HepG2 (cell line): ENCODE data around the gene CHCHD6. TPM values are rescaled to one million over a fixed set of nuclear protein-coding genes. Genes with fewer than 3 reads are reported as not detected.

ENCODE experiments used
- ATAC-seq: fragments of 200-7000 bp; cut with Tn5 transposase; 3 replicates; pipeline ENCODE4 v1.9.1; 2020; ENCODE audit warnings: mild to moderate bottlenecking, moderate library complexity
- BruUV-seq: library from RNA; stranded (reverse); fragments of 400-500 nt; replicated peaks from 2 replicates; lab custom pipeline; 2021; lab: Mats Ljungman, UMichigan
- CTCF ChIA-PET: fragments of 300-600 bp; formaldehyde crosslinking; extraction: SDS; loops from one replicate; lab custom pipeline; 2021; ENCODE audit warnings: low total read pairs, inconsistent platforms, low intra/inter-chr PET ratio; lab: Yijun Ruan, JAX
- POLR2A ChIA-PET: fragments of 350-600 bp; sonication (Branson Sonifier 250); formaldehyde crosslinking; loops from one replicate; lab custom pipeline; 2020; ENCODE audit warnings: antibody characterized with exemption, inconsistent platforms; lab: Yijun Ruan, JAX
- DNase-seq: peaks from one replicate; pipeline ENCODE4 v3.0.0-alpha.2; 2015; ENCODE audit warnings: low spot score
- FAIRE-seq: peaks from 3 replicates; lab custom pipeline; 2011; peaks lifted over from hg19 to GRCh38; lab: Jason Lieb, UNC
- H2AFZ ChIP-seq: one replicate; pipeline ENCODE4 v1.6.1; 2011; ENCODE audit warnings: low read length, inconsistent platforms
- H3K27ac ChIP-seq: fragments of 300-600 bp; 3 replicates; pipeline ENCODE4 v1.8.0; 2011; ENCODE audit warnings: mixed run types, mild to moderate bottlenecking, mixed read lengths, low read length, inconsistent platforms; ENCODE audit not compliant: insufficient read depth; ENCODE audit errors: extremely low read length
- H3K27me3 ChIP-seq, 2 experiments: fragments of 200-600 bp in 1 of 2; 2 replicates in 1 of 2; 3 replicates in 1 of 2; pipeline versions ENCODE4 v1.6.0 to v1.8.0; 2011; ENCODE audit warnings: low read length in 2 of 2, mild to moderate bottlenecking in 2 of 2, moderate library complexity in 2 of 2, inconsistent platforms in 1 of 2; ENCODE audit not compliant: insufficient read depth in 2 of 2, control insufficient read depth in 1 of 2
- H3K36me3 ChIP-seq, 2 experiments: fragments of 200-600 bp in 1 of 2; replicated peaks in 1 of 2; 2 replicates in 1 of 2; 3 replicates in 1 of 2; pipeline versions ENCODE4 v1.5.1 to v1.8.0; 2011; ENCODE audit warnings: low read length in 2 of 2, inconsistent platforms in 1 of 2; ENCODE audit not compliant: insufficient read depth in 2 of 2, control insufficient read depth in 1 of 2
- H3K4me1 ChIP-seq: 2 replicates; pipeline ENCODE4 v1.5.1; 2012; ENCODE audit warnings: low read length, inconsistent platforms; ENCODE audit not compliant: insufficient read depth
- H3K4me2 ChIP-seq: 2 replicates; pipeline ENCODE4 v1.6.0; 2011; ENCODE audit warnings: low read depth, low read length, inconsistent platforms
- H3K4me3 ChIP-seq, 3 experiments: fragments of 200-600 bp in 1 of 3; sonication (generic), shearing (Covaris generic) in 1 of 3; replicated peaks in 1 of 3; 2 replicates each; pipeline ENCODE4 v1.5.1; 2011 to 2016; ENCODE audit warnings: low read length in 3 of 3, inconsistent platforms in 2 of 3, low read depth in 2 of 3, mild to moderate bottlenecking in 2 of 3, control low read depth in 1 of 3, mixed read lengths in 1 of 3; ENCODE audit not compliant: insufficient read depth in 1 of 3
- H3K79me2 ChIP-seq: one replicate; pipeline ENCODE4 v1.6.1; 2011; ENCODE audit warnings: low read length, inconsistent platforms; ENCODE audit not compliant: insufficient read depth
- H3K9ac ChIP-seq: 2 replicates; pipeline ENCODE4 v1.6.0; 2011; ENCODE audit warnings: mild to moderate bottlenecking, low read depth, low read length, inconsistent platforms; ENCODE audit not compliant: insufficient read depth
- H3K9me3 ChIP-seq: 2 replicates; pipeline ENCODE4 v1.5.1; 2012; ENCODE audit warnings: mild to moderate bottlenecking, low read length
- H4K20me1 ChIP-seq: 2 replicates; pipeline ENCODE4 v1.6.0; 2011; ENCODE audit warnings: inconsistent platforms, mild to moderate bottlenecking, low read length, moderate library complexity; ENCODE audit not compliant: insufficient read depth
- MAFK ChIP-seq, 2 experiments: IDR thresholded peaks in 1 of 2; conservative IDR thresholded peaks in 1 of 2; 2 replicates each; pipeline ENCODE4 v1.6.1; 2011; ENCODE audit warnings: improper control_type of control experiment in 2 of 2, low read length in 2 of 2
- WGBS: methylation state at CpG from one replicate; pipeline ENCODE4 v1.1.6; 2017; ENCODE audit warnings: low lambda C conversion rate; 5-methylcytosine and 5-hydroxymethylcytosine counted together
- in situ Hi-C: cut with HindIII; loops from 2 replicates; pipeline ENCODE4 v1.10.0; 2017; ENCODE audit warnings: low pct_unique_long_range_greater_than_20kb; ENCODE audit not compliant: extremely low pct_ligation_motif_present
- intact Hi-C: fragments of 100-400 bp; cut with micrococcal nuclease; formaldehyde crosslinking; loops from one replicate; pipeline ENCODE4 v1.10.0; 2022; ENCODE audit not compliant: unreplicated experiment
- polyA plus RNA-seq, 8 experiments: library from polyadenylated mRNA; depleted of rRNA in 3 of 8; stranded (reverse) in 7 of 8; unstranded in 1 of 8; fragments of >200 nt; fragmentation: Illumina TruSeq in 4 of 8; extraction: Trizol in 4 of 8; gene quantifications; 2 replicates each; pipeline versions ENCODE4 v1.2.1 to v1.2.3, GENCODE V29; 2011 to 2016; ENCODE audit warnings: low read depth in 4 of 8, missing spikeins in 1 of 8, mixed read lengths in 1 of 8; ENCODE audit not compliant: insufficient read depth in 1 of 8
- total RNA-seq, 5 experiments: library from RNA; depleted of rRNA; stranded (reverse); fragments of >200 nt; fragmentation: Illumina TruSeq; extraction: Trizol; gene quantifications; 2 replicates each; pipeline ENCODE4 v1.2.3, GENCODE V29; 2016; ENCODE audit warnings: low read depth in 1 of 5
- TF ChIP-seq, protein P1 (sequence below): sonication (generic); formaldehyde crosslinking; IDR thresholded peaks from 2 replicates; pipeline ENCODE4 v1.5.1; 2020; ENCODE audit warnings: mild to moderate bottlenecking, missing genetic modification reagents, moderate library complexity
- TF ChIP-seq, protein P2 (sequence below): sonication (generic); formaldehyde crosslinking; IDR thresholded peaks from 2 replicates; pipeline ENCODE4 v1.4.0; 2020; ENCODE audit warnings: mild to moderate bottlenecking, missing genetic modification reagents
- TF ChIP-seq, protein P3 (sequence below): sonication (generic); formaldehyde crosslinking; IDR thresholded peaks from 2 replicates; pipeline ENCODE4 v1.8.0; 2022; ENCODE audit warnings: mild to moderate bottlenecking, missing genetic modification reagents, moderate library complexity
- TF ChIP-seq, protein P4 (sequence below): sonication (generic); formaldehyde crosslinking; IDR thresholded peaks from 2 replicates; pipeline ENCODE4 v1.5.1; 2020; ENCODE audit warnings: missing genetic modification reagents, mild to moderate bottlenecking, borderline replicate concordance

CHCHD6 gene
- total and polyA plus RNA-seq, 2 of the 13 experiments (the other 11 are each of a cell fraction or from before 2014, with no cell fraction given), result 20.3 to 20.8 TPM

DNA sequence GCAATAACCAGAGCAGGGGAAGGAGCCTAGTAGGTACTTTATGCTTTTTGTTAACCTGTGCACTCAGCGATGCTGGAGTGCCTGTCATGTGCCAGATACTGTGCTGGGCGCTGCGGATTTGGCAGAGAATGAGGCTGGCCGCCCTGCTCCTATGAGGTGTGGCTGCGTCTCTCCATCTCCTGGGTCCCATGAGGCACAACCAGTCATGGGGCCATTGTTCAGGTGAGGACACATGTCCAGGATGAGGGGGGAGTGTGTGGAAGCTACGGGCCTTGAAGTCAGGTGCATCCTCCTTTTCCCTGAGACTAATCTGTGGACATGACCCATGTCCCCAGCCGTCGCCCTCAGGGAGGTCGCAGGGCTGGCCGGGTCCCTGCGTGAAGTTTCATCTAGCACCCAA lies 48.2 kb upstream of the CHCHD6 start:
- H3K4me2 ChIP-seq, result no peak overlapping the region
- 72% methylated on average over 6 of the region's 11 CpGs for WGBS
- H2AFZ ChIP-seq, result no peak overlapping the region
- peaks cover 25% of the 10 kb centered on the region for H3K4me1 ChIP-seq
- in situ Hi-C loops (no loop called here), intact Hi-C loops (no loop called here)
- peaks cover 7% of the 10 kb centered on the region; the same call in 1 of the 2 replicates for H3K9me3 ChIP-seq
- no peak for ATAC-seq
- no peaks in the 10 kb centered on the region for H3K36me3 ChIP-seq
- TF ChIP-seq MAFK (conservative IDR thresholded peaks at IDR 0.05 in 1 of 2, IDR thresholded peaks at IDR 0.05 in 1 of 2; ENCODE audit: low read length in 2 of 2), result no peak
- TF ChIP-seq, protein P1, sequence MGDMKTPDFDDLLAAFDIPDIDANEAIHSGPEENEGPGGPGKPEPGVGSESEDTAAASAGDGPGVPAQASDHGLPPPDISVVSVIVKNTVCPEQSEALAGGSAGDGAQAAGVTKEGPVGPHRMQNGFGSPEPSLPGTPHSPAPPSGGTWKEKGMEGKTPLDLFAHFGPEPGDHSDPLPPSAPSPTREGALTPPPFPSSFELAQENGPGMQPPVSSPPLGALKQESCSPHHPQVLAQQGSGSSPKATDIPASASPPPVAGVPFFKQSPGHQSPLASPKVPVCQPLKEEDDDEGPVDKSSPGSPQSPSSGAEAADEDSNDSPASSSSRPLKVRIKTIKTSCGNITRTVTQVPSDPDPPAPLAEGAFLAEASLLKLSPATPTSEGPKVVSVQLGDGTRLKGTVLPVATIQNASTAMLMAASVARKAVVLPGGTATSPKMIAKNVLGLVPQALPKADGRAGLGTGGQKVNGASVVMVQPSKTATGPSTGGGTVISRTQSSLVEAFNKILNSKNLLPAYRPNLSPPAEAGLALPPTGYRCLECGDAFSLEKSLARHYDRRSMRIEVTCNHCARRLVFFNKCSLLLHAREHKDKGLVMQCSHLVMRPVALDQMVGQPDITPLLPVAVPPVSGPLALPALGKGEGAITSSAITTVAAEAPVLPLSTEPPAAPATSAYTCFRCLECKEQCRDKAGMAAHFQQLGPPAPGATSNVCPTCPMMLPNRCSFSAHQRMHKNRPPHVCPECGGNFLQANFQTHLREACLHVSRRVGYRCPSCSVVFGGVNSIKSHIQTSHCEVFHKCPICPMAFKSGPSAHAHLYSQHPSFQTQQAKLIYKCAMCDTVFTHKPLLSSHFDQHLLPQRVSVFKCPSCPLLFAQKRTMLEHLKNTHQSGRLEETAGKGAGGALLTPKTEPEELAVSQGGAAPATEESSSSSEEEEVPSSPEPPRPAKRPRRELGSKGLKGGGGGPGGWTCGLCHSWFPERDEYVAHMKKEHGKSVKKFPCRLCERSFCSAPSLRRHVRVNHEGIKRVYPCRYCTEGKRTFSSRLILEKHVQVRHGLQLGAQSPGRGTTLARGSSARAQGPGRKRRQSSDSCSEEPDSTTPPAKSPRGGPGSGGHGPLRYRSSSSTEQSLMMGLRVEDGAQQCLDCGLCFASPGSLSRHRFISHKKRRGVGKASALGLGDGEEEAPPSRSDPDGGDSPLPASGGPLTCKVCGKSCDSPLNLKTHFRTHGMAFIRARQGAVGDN (CRISPR knock-in tag), result no peak
- TF ChIP-seq, protein P2, sequence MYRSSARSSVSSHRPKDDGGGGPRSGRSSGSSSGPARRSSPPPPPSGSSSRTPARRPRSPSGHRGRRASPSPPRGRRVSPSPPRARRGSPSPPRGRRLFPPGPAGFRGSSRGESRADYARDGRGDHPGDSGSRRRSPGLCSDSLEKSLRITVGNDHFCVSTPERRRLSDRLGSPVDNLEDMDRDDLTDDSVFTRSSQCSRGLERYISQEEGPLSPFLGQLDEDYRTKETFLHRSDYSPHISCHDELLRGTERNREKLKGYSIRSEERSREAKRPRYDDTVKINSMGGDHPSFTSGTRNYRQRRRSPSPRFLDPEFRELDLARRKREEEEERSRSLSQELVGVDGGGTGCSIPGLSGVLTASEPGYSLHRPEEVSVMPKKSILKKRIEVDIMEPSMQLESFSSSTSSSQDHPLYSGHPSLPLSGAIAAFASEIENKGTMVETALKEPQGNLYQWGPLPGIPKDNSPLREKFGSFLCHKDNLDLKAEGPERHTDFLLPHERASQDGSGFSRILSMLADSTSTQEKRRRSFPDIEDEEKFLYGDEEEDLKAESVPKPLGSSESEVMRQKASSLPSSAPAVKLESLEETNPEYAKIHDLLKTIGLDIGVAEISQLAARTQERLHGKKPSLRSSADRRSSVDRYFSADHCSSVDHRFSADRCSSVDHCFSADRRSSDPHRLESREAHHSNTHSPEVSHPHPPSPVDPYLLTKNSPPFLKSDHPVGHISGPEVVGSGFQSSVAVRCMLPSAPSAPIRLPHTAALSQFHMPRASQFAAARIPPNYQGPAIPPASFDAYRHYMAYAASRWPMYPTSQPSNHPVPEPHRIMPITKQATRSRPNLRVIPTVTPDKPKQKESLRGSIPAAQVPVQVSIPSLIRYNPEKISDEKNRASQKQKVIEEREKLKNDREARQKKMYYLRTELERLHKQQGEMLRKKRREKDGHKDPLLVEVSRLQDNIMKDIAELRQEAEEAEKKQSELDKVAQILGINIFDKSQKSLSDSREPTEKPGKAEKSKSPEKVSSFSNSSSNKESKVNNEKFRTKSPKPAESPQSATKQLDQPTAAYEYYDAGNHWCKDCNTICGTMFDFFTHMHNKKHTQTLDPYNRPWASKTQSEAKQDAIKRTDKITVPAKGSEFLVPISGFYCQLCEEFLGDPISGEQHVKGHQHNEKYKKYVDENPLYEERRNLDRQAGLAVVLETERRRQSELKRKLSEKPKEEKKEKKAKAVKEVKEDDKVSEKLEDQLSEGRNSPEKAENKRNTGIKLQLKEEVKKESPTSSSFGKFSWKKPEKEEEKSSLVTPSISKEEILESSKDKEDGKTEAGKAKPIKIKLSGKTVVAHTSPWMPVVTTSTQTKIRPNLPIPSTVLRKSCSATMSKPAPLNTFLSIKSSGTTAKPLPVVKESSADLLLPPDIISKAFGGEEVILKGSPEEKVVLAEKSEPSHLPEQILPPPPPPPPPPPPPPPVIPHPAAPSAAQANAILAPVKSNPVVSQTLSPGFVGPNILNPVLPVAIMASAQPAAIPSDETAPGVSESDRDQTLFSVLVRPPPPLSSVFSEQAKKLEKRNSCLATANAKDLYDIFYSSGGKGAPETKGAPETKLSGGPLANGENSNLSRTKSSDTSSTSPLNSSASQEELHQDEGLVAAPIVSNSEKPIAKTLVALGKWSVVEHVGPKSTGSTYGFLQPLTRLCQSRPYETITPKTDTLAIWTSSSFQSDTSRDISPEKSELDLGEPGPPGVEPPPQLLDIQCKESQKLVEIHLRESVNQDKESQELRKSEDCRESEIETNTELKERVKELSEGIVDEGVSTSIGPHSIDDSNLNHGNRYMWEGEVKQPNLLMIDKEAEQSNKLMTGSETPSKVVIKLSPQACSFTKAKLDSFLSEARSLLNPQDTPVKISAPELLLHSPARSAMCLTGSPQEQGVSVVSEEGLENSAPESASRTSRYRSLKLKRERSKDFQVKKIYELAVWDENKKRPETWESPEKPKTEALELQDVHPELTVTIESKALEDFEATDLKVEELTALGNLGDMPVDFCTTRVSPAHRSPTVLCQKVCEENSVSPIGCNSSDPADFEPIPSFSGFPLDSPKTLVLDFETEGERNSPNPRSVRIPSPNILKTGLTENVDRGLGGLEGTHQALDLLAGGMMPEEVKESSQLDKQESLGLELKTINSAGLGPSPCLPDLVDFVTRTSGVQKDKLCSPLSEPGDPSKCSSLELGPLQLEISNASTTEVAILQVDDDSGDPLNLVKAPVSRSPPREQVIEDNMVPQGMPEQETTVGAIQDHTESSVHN (CRISPR knock-in tag), result no peak
- TF ChIP-seq, protein P3, sequence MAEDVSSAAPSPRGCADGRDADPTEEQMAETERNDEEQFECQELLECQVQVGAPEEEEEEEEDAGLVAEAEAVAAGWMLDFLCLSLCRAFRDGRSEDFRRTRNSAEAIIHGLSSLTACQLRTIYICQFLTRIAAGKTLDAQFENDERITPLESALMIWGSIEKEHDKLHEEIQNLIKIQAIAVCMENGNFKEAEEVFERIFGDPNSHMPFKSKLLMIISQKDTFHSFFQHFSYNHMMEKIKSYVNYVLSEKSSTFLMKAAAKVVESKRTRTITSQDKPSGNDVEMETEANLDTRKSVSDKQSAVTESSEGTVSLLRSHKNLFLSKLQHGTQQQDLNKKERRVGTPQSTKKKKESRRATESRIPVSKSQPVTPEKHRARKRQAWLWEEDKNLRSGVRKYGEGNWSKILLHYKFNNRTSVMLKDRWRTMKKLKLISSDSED (CRISPR knock-in tag), result no peak
- TF ChIP-seq, protein P4, sequence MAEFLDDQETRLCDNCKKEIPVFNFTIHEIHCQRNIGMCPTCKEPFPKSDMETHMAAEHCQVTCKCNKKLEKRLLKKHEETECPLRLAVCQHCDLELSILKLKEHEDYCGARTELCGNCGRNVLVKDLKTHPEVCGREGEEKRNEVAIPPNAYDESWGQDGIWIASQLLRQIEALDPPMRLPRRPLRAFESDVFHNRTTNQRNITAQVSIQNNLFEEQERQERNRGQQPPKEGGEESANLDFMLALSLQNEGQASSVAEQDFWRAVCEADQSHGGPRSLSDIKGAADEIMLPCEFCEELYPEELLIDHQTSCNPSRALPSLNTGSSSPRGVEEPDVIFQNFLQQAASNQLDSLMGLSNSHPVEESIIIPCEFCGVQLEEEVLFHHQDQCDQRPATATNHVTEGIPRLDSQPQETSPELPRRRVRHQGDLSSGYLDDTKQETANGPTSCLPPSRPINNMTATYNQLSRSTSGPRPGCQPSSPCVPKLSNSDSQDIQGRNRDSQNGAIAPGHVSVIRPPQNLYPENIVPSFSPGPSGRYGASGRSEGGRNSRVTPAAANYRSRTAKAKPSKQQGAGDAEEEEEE (CRISPR knock-in tag), result no peak
- no peak for DNase-seq
- ChIA-PET POLR2A (no interaction called here), CTCF (no interaction called here)
- H3K4me3 ChIP-seq, result no peak overlapping the region
- H3K27ac ChIP-seq, result no peak overlapping the region
- no peaks in the 10 kb centered on the region for H4K20me1 ChIP-seq
- no peaks in the 10 kb centered on the region for H3K79me2 ChIP-seq
- peaks cover 0 to 9% of the 10 kb centered on the region in 2 experiments; a peak in 4 of 5 replicates for H3K27me3 ChIP-seq
- no peak for FAIRE-seq
- H3K9ac ChIP-seq, result no peak overlapping the region
- BruUV-seq, result no TSS peak
